Activated CD4-positive, alpha-beta T cell treated with anti-CD3 and anti-CD28 coated beads for 1 hour (primary cell): ENCODE measurements around the gene CHCHD4.

Experiments used
- DNase-seq: peaks from one replicate; pipeline ENCODE4 v3.0.0-alpha.2; 2020

The CHCHD4 gene

DNA sequence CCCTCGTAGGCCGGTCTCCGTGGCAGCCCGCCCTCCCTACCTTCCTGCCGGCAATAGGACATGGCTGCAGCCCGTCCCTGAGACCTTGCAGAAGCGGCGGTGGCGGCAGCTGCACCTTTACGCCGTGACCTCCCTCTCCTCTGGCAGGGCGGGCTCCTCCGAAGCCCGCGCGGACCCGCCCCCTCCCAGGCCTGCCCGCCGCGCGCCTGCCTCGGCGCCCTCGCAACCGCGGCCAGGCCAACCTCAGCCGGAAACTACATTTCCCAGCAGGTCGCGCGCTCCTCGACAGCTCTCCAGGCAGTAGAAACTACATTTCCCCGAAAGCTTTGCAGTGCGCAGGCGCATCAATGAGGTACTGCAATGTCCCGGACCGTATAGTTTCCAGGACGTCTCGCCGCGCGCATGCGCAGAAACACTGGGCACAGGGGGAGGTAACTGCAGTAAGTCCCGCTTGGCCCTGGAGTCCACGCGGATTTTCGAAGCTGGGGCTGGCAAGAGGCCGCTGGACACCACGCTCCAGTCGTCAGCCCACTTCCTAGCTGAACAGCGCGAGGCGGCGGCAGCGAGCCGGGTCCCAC lies at the start of gene CHCHD4, which contains the start of gene TMEM43:
Gene CHCHD4, minus strand, starts transcription at position 256 of the 578 bp plus-strand sequence. Its CDS starts 194 bp downstream, at position 62.
Gene TMEM43, plus strand, starts transcription at position 438 of the 578 bp plus-strand sequence. CDS start 142 bp downstream, outside the sequence.
- DNase-seq = peak; percentile 98

DNA sequence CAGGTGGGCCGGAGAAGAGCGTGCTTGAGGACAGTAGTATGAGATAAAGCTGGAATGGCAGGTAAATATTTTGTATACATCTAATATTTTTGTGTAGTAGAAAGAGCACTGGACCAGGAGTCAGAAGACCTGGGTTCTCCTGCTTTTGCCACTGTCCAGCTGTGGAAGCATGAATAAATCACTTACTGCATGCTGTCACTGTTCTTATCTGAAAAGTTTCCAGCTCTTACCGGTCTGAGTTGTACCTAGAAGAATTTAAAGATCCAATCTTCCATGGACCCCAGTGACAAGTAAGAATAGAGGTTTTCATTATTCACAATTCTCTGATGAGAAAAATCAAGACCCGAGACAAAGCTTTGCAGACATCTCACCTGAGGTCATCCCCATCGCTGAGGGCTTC lies 47.8 kb upstream of the CHCHD4 start:
- DNase-seq = no peak

DNA sequence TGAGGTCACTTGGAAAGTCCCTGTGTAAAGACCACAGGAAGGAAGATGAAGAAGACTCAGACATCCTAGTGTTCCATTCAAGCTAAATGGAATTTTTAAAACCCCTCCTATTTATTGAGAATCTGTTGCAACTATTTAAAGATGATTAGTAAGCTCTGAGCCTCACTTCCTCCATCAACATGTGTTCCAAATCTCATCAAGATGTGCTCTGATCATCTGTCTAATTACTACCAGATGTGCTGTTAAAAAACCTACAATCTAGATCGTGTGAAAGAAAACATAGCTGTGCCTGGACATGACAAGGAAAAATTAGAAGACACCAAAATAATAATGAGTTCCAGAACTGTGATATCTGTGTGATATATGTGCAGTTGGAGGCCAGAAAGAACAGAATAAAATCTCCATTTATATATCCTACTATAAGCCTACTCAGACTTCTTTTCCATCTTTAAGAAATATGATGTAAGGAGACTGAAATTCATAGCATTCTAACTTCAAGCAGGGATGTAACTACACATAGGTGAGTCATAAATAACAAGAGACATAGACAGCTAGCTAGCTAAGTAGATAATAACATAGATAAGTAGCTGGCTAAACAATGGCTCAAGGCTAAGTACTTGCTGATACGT lies 46.0 kb upstream of the CHCHD4 start:
- DNase-seq = no peak

DNA sequence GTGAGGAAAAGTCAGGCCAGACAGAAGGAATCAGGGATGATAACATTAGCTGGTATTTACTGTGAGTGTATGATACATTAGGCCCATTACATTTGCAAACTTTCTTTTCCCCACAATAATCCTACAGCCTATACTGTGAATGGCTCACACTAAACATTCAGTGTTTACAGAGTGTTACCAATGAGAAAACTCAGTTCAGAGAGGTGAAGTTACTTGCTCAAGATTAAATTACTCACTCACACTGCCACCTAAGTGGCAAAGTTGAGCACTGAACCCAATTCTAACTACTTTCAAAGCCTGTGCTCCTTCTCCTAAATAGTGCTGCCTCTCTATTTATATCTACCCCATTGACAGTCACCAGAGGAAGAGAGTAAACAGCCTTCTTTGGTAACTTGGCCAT lies 45.2 kb upstream of the CHCHD4 start:
- no peak for DNase-seq

DNA sequence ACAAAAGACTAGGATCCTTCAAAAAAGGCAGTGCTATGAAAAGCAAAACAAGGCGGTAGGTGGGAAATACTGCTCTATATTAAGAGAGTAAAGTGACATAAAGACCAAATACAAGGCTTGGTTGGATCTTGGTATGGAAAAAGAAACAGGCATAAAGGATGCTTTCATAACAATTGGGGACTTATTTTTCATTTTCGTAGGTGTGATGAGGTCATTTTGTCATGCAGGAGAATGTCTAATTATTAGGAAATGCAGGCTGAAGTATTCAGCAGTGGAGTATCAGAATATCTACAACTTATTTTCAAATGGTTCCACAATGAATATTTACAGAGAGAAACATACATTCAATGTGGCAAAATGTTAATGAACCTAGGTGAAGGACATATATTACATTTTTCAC lies 44.8 kb upstream of the CHCHD4 start:
- no peak for DNase-seq

DNA sequence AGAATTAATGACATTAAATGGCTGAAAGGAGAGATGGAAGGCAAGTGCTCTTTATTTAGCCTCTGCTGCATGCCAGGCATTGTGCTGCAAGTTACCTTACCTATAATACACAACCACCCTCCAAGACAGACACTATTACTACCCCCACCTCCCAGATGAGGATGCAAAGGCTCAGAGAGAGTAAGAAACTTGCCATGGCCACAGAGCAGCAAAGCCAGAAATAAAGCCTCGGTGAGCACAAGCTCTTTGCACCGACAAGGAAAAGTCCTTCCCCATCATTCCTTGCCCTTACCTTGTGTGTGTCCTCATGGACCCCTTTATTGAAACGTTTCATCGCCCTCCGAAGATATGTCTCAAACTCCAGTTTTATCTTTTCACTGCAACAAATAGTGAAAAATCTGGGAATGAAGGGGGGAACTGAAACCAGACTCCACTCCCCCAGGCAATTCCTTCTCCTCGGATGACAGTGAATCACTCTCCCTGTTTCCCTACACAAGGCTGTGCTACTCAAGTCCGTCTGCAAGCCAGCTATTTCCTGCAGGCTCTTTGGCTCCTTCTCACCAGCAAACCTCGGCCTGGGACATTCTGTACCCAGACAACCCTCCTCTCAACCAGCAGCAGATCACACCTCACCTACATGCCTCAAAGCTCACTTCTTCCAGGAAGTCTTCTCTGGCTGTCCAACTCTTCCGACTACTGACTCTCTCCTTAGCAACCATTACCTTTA lies 42.4 kb upstream of the CHCHD4 start:
- DNase-seq = no peak

DNA sequence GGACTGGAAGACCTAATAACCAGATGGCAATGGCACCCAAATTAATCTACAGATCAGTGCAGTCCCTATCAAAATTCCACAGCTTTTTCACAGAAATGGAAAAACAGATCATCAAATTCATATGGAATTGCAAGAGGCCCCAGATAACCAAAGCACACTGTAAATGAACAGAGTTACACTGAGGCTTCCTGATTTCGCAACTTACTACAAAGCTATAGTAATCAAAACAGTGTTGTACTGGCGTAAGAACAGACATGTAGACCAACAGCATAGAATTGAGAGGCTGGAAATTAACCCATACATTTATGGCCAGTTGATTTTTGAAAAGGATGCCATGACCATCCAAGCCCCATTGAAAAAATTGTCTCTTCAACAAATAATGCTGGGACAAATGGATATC lies 37.5 kb upstream of the CHCHD4 start:
- no peak for DNase-seq

DNA sequence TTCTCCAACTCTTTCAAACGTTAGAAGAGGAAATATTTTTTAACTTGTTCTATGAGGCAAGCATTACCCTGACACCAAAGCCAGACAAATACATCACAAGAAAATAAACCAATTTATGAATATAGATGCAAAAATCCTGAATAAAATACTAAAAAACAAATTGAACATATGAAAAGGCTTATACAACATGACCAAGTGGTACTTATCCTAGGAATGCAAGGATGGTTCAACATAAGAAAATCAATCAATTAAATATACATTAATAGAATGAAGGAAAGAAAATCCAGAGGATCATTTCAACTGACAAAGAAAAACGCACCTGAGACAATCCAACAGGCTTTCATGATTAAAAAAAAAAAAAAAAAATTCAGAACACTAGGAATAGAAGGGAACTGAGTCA lies 36.6 kb upstream of the CHCHD4 start:
- no peak for DNase-seq

DNA sequence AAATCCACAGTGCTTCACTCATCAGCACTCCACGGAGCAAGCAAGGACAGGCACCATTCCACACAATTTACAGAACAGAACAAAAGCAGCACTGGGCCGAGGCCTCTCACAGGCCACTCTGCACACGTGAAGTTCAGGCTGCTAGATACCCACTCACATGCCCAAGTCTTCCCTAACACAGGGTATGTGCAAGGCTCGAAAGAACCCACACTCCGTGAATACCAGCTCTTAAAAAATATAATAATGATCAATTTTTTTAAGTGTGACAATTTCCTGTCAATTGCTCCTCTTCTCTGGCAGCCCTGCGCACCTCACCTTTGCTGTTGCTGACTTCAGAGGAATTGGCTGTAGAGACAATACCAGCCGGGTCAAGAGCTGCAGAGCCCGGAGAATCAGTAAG lies 34.8 kb upstream of the CHCHD4 start:
- no peak for DNase-seq

DNA sequence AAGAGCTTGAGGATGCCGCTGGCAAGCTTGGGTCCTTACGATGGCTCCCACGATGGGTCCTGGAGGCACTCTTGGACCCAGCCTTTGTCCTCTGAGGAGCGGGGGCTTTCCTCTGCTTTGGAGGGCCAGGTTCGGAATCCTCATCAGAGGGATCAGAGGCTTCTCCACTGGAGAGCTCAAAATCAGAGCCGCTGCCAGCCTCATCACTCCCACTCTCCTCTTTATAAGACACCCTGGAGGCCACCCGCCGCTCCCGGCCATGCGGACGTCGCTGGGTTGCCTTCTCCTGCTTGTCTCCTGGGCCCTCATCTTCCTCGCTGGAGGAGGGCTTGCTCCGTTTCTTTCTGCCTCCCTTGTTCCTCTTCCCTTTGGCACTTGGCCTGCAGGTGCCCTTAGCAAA lies 33.7 kb upstream of the CHCHD4 start:
- DNase-seq = no peak

DNA sequence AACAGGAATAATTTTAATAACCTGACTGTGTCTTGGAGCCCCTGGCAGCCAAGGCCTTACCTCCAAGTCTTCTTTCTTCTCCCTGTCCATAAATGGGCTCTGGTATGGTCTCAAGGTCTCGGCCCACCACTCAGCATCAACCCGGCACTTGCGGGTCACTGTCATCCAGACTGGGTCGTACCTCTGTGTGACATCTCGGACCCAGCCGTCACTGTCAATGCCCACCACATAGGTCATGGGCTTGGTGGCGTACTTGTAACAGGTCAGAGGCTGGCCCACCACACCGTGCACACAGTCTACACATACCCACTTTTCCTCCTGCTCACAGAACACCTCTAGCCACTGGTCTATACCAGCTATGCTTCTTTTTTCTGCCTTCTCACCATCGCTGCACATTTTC lies 33.3 kb upstream of the CHCHD4 start:
- DNase-seq = no peak

DNA sequence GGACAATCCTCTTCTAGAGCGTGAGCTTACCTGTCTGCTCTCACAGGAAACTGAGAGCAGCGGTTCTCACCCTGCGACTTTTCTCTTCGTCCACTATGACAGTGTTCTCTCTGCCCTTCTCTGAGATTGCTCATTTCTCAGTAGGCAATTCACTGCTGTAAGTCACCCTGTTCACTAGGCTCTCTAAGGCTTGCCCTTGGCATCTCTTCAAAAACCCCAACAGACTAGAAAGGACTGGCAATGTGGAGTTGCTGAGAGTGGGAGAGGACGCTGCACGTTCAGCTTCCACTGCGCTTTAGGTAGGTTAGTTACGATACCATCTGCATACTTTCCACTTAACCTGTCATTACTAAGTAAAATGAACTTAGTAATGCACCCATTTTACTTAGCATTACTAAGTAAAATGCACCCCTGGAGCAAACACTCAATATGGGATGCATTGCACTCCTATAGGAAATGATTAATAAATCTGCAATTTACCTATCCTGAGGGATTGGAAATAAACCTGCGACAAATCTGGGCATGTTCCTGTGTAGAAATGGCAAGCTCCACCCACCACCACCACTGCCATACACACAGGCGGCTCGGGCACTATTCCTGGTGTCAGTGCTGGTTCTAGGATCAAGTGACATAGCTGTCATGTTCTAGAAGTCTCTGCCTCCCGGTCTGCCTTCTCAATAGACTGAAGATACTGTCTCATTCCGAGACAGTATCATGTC lies 32.3 kb upstream of the CHCHD4 start:
- DNase-seq = no peak

DNA sequence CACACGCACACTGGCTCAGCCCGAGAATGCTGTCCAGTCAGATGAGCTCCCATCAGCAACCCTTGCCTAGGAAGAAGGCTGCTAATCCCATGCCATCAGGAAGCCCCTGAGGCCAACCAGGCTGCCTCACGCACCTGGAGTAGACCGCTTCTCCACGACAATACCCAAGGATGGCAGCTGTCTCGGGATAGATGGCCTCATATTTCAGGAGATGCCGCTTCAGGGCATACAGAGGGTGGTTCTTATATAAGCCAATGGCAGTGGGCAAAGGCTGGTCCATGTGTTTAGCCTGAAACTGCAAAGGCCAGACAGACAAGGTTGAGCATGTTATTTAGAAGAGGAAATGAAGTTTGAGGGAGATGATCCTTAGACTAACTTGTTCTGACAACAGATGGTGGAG lies 31.5 kb upstream of the CHCHD4 start:
- no peak for DNase-seq

DNA sequence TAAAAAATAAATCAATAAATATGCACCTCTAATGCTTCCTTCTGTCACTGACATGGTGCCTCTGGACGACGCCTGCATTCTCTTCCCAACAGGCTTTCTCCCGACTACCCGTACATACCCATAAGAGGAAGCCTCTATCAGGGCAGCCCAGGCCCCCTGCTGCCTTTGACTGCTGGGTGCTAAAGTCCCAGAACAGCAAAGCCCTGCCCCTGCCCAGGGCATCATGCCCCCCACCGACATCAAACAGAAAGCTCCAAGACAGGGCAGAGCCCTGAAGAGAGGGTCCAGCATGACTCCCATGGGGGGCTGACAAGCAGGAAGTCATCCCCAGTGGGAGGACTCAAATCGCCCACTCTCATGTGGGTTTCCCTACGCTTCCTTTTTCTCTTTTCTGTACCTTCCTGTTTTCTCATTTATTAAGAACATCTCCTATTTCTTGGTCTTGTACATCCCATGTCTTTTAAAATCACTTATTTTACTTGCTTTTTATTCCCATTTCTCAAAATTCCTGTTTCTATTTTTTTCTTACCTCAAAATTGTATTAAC lies 30.3 kb upstream of the CHCHD4 start:
- no peak for DNase-seq

DNA sequence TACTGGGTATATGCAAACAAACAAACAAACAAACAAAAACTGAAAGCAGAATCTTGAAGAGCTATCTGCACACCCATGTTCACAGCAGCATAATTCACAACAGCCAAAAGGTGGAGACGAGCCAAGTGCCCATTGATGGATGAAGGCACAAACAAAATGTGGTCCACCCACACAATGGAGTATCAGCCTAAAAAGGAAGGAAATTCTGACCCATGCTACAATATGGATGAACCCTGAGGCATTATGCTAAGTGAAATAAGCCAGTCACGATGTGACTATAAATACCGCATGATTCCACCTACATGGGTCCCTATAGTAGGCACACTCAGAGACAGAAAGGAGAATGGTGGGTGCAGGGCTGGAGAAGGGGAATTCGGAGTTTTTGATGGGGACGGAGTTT lies 29.6 kb upstream of the CHCHD4 start:
- DNase-seq = no peak

DNA sequence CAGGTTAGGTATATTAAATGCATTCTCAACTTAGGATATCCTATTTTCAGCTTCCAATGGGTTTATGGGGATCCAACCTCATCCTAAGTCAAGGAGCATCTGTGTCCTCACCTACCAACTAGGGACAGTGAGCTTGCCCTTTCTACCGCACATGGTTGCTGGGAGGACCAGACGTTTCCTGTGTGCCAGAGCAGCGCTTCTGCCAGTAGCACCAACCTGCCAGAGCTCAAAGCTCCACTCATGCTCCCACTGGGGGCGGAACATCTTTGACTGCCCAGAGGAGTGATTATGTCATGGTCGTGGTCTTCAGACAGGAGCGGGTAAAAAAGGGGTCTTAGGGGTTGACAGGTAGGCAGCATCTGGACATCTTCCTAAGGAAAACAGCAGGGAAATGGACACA lies 29.0 kb upstream of the CHCHD4 start:
- DNase-seq = no peak

DNA sequence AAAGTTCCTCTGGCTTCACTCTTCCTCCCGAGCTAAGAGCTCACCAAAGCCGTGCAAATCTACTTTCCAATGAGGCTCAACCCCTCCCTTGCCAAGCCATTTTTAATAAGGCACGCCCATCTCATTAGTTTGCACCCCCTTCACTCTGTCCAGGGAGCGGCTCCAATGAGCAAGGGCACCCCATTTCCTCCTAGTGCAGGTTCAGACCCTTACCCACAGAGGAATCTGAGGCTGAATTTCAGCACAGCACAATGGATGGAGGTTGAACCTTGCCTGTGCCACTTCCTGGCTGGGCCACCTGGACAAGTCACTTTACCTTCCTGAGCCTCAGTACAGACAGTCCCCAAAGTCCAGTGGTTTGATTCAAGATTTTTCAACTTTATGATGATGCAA lies 28.3 kb upstream of the CHCHD4 start:
- DNase-seq = no peak

DNA sequence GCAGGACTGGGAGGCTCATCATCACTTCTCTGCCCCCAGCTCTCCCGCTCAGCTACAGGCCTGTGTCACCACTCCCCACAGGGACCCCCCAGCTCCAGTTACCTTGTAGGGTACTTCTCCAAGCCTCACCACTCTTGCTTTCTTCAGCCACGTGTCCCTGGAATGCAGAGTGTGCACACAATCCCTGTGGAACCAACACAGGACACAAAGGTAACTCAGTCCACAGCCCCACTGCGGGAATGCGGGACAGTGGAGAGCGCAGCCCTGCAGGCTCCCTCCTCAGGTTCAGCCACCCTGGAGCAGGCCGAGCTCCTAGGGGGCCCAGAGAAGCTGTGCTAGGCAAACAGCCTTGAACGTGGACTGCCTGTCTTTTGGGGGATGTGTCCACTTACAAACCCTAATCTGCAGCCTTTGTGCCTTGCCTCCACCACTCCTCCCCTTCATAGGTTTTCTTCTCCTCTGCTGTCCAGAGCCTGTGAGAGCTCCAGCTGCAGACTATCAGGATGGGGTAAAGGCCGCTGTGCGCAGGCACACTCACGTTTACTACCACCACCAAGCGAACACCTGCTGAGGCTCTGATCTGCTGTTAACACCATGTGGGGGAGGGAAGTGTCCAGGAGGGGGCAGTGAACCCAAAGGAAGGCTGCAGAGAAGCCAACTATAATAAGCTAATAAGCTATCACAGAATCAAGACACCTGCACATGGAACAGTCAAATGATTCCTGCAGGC lies 27.7 kb upstream of the CHCHD4 start:
- DNase-seq = no peak

DNA sequence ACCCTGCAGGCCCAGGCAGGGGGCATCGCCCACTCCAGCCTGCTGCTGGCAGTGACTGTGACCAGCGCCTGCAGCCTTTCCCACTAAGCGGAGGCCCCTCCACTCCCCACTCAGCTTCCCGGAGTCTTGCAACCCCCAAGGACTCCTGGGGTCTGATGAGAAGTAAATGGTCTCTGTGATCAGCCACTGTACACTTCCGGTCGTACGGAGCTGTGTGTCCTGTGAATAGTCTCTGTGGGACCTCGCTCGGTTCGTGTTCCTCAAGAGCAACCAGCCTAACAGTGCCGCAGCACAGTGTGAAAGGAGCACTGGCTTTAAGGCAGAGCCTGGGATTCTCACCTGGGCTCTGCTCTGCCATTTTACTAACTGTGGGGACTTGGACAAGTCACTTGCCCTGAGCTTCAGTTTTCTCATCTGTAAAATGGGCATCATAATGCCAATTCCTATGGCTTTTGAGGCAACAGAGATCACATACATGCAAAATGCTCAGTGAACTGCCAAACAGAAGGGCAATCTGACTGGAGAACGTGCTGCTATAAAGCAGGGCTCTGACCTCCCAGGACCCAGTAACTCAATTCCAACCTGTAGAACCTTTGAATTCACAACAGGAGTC lies 26.9 kb upstream of the CHCHD4 start:
- DNase-seq = no peak

DNA sequence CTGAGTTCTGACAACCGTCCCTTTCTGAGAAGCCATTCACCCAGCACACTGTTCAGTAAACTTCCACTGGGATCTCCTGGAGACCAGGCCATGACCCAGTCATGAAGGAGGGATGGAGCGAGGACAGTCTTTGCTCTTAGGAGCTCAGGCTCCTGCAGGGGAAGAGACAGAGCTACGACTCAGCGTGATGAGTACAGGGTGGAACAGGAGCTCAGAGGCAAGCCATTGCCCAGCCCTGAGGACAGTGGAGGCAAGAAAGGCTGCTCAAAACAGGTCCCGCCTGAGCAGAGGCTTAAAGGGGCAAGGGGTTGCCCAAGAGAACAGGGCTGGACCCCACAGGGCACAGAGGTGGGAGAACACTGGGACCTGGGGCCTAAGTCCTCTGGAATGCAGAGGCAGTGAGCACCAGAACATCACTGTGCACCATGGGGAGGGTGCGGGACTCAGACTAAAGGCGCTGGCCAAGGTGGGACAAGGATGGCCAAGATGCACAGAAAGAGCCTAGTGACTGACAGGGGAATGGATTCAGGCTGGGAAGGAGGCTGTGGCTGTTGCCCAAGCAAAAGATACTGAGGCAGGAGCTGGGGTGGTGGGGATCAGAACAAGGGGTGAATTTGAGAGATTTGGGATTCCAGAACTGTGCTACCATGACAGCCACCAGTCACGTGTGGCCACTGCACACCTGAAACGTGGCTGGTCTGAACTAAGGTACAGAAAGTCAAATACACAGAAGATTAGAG lies 26.0 kb upstream of the CHCHD4 start:
- DNase-seq = no peak

DNA sequence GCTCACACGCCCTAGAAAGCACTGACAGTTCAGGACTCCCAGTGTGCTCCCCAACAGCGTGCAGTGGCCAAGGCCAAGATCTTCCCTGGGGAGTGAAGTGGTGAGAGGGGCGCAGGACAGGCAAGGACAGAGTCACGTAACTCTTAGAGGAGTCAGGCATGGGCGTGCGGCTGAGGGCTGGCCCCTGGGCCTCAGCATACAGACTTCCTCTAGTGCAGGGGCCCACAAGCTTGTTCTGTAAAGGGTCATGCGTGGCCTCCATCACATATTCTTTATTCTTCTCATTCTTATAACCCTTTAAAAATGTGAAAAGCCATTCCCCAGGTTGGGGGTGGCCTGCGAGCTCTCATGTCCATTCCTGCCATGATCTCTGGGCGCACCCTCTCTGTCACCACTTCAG lies 25.4 kb upstream of the CHCHD4 start:
- no peak for DNase-seq
